WI38 (cell line): ENCODE results near the gene DLGAP1.

ENCODE experiments used
- H3K4me3 ChIP-seq: 2 replicates; pipeline ENCODE4 v1.5.1; 2011; ENCODE audit warnings: low read depth, mild to moderate bottlenecking, control low read depth, low read length
- TF ChIP-seq, protein P1 (sequence below): IDR thresholded peaks from 2 replicates; pipeline ENCODE4 v1.5.1; 2012; ENCODE audit warnings: low read depth, mild to moderate bottlenecking, control low read depth, low read length

The DLGAP1 gene

DNA sequence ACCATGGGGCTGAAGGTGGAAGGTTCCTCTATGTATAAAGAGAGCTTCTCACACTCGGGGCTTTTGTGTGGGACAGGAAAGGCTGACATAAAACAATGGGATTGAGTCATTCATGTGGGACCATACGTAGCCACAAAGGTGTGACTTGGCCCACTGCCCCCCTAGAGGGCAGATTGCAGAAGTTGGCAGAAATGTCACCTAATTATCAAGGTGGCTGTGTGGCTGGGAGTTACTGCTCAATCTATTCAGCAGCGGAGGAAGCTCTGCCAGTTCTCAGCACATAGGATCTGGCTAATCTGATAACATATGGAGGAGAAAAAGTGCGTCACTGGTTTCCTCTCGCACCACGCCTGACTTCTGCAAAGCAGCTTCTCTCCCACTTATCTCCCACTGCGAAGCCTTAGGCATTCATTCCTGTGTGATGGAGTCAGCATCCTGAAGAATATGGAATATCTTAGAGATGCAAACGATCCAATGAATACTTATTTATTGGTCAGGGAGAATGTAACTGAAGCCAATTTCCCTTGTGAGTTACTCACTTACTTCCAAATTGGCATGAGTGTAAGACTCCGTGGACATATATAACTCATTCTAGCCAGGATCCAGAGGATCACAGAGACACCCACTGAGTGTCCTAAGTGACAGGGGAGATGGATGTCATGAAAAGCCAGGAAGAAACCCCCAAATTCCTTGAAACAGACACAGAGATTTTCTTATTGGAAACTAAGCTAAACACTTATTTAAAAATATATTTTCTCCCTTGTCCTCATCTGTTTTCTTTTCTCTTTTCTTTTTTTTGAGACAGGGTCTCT lies 660.4 kb downstream of the DLGAP1 start:
- H3K4me3 ChIP-seq = no peak overlapping the region
- TF ChIP-seq, protein P1, sequence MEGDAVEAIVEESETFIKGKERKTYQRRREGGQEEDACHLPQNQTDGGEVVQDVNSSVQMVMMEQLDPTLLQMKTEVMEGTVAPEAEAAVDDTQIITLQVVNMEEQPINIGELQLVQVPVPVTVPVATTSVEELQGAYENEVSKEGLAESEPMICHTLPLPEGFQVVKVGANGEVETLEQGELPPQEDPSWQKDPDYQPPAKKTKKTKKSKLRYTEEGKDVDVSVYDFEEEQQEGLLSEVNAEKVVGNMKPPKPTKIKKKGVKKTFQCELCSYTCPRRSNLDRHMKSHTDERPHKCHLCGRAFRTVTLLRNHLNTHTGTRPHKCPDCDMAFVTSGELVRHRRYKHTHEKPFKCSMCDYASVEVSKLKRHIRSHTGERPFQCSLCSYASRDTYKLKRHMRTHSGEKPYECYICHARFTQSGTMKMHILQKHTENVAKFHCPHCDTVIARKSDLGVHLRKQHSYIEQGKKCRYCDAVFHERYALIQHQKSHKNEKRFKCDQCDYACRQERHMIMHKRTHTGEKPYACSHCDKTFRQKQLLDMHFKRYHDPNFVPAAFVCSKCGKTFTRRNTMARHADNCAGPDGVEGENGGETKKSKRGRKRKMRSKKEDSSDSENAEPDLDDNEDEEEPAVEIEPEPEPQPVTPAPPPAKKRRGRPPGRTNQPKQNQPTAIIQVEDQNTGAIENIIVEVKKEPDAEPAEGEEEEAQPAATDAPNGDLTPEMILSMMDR = no peak

DNA sequence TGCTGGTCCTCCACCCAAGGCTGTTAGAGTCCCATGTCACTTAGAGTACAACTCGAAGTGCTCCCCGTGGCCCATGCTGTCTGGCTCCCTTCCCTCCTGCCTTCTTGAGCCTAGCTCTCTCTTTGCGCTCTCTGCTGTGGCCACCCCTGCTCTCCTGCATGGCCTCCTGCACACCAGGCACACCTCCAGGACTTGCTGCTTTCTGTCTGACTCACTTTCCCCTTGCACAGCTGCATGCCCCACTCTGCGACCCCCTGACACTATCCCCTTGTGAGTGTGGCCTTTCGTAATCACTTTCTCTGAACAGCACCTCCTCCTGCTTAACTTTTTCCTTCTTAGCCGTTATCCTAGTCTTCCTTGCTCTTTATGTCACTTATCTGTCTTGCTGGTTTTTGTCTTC lies 661.6 kb downstream of the DLGAP1 start:
- H3K4me3 ChIP-seq = no peak overlapping the region
- TF ChIP-seq, protein P1 = no peak

- TF ChIP-seq, protein P1 = no peak
- no peak overlapping the region for H3K4me3 ChIP-seq
Measured at GRCh38 chr18:3793111-3793510, 662.0 kb downstream of the DLGAP1 start.

GRCh38 chr18:3792711-3793110 lies 662.4 kb downstream of the DLGAP1 start:
- no peak overlapping the region for H3K4me3 ChIP-seq
- TF ChIP-seq, protein P1 = no peak

DNA sequence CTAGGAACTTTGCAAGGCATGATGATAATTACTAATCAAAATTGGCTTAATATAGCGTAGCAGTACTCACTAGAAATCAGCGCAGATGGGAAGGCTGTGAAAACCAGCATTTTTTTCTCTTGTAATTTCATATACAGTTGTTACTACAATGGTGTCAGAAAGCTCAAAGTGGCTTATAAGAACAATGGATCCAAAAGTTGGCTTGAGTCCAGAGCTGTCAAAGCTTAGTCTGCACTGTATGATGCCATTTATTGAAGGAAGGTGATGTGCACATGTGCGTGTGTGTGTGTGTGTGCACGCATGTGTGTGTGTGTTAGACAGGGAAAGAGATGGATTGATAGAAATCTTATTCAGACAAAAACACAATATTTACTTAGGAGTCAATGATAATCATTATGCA lies 663.9 kb downstream of the DLGAP1 start:
- TF ChIP-seq, protein P1 = no peak
- no peak overlapping the region for H3K4me3 ChIP-seq

DNA sequence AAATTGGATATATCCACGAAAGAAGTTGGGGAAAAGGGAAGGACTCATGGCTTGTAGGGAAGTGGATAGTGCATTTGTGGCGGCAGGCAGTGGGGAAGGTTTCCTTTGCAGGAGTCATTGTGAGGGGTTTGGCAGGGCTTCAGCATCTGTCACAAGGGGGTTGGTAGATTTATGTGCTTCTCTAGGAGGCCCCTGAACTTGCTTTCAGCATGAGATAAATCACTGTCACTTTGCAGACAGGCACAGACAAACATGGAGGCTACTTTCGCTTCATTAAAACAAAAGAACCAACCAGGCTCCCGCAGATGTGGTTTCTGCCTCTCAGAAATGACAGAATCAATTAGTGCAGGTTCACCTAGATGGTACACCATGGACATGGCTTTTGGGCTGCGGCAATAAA lies 664.4 kb downstream of the DLGAP1 start:
- TF ChIP-seq, protein P1 = no peak
- no peak overlapping the region for H3K4me3 ChIP-seq

DNA sequence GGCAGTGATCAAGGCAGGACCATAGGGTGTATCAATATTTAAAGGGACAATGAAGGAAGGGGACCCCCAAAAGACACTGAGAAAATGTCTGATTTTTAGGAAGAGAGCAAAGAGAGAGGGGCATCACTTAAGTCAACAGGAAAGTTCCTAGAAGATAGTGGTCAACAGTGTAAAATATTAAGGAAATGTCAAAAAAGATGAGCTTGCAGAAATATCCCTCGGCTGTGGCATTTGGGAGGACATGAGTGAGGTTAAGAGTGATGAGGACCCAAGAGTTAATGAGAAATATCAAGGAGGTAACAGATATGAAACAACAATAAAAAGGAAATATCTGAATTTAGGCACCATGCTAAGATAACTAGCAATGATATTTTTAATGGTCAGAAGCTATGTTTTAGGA lies 665.6 kb downstream of the DLGAP1 start:
- H3K4me3 ChIP-seq = no peak overlapping the region
- TF ChIP-seq, protein P1 = no peak
